Fibroblast of mammary gland (primary cell): ENCODE data around the gene PTRHD1.

Experiments used
- DNase-seq: peaks from one replicate; pipeline ENCODE4 v3.0.0-alpha.2; 2010; ENCODE audit warnings: low read depth
- H3K4me3 ChIP-seq: 2 replicates; pipeline ENCODE4 v1.5.1; 2011; ENCODE audit warnings: low read depth, mild to moderate bottlenecking, low read length, moderate library complexity; ENCODE audit not compliant: control insufficient read depth
- TF ChIP-seq, protein P1 (sequence below): conservative IDR thresholded peaks from 2 replicates; pipeline ENCODE4 v1.5.1; 2011; ENCODE audit warnings: low read depth, low read length, inconsistent platforms; ENCODE audit not compliant: control insufficient read depth, insufficient read depth

The PTRHD1 gene

DNA sequence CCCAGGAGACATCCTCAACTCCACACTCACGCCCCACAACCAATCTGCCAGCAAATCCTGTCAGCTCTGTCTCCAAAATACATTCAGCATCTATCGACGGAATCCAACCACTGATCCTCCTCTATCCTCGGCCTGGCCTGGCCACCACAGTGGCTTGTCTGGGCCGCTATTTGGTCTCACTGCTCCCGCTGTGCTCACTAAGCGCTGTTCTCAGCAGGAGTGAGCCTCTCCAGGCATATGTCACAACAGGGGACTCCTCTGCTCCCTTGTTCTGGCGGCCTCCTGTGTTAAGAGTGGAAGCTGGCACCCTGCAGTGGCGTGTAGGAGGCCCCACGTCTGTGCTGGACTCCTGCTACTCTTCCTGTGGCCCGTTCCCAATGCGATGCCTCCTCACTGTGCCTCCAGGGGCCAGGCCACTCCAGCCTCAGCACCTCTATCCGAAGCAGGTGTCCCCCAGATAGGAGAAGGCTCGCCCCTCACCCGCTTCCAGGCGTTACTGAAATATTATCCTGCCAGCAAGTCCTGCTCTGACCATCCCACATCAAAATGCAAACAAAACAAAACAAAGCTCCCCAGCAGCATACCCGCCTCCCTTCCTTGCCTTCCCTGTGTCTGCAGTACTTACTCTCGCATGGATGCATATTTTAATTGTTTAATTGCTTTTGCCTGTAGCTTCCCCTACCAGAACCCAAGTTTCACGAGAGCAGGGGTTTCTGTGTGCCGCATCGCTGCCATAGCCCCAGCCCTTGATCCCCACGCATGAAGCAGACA, 39.9 kb upstream of the PTRHD1 start:
- no peak for DNase-seq
- TF ChIP-seq, protein P1, sequence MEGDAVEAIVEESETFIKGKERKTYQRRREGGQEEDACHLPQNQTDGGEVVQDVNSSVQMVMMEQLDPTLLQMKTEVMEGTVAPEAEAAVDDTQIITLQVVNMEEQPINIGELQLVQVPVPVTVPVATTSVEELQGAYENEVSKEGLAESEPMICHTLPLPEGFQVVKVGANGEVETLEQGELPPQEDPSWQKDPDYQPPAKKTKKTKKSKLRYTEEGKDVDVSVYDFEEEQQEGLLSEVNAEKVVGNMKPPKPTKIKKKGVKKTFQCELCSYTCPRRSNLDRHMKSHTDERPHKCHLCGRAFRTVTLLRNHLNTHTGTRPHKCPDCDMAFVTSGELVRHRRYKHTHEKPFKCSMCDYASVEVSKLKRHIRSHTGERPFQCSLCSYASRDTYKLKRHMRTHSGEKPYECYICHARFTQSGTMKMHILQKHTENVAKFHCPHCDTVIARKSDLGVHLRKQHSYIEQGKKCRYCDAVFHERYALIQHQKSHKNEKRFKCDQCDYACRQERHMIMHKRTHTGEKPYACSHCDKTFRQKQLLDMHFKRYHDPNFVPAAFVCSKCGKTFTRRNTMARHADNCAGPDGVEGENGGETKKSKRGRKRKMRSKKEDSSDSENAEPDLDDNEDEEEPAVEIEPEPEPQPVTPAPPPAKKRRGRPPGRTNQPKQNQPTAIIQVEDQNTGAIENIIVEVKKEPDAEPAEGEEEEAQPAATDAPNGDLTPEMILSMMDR: no peak
- no peak overlapping the region for H3K4me3 ChIP-seq

DNA sequence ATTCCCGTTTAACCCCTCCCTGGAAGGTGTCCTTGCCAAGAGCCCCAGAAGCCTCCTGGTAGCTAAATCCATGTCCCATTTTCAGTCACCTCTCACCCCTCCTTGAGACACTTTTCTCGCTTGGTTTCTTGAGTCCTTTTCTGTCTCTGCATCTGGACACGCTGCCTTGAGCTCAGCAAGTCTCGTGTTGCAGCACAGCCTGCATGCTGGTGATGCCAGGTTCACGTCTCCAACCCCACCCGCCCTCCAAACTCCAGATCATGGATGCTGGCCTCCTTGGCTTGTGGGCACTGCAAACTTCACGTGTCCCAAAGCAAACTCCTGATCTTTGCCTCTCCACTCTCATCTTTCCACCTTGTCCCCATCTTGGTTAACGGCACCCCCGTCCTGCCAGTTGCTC, 39.3 kb upstream of the PTRHD1 start:
- no peak for DNase-seq
- TF ChIP-seq, protein P1: no peak
- no peak overlapping the region for H3K4me3 ChIP-seq

DNA sequence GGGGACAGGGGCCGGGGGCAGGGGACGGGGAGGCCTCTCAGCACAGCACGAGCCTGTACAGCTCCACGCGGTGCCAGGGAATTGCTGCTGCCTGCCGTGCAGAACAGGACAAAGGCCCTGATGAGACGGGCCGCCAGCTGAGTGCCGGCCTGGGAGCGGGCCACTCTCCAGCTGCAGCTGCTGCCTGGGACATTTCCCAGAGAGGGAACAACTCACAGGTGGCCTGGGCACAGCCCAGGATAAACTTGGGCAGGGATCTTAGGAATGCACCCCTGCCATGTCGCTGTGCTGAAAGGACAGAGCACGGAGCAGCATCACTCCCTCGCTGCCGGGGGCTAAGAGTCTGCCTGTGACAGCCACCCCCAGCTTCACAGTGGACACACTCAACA, 38.9 kb upstream of the PTRHD1 start:
- no peak for DNase-seq
- no peak overlapping the region for H3K4me3 ChIP-seq
- TF ChIP-seq, protein P1: no peak

DNA sequence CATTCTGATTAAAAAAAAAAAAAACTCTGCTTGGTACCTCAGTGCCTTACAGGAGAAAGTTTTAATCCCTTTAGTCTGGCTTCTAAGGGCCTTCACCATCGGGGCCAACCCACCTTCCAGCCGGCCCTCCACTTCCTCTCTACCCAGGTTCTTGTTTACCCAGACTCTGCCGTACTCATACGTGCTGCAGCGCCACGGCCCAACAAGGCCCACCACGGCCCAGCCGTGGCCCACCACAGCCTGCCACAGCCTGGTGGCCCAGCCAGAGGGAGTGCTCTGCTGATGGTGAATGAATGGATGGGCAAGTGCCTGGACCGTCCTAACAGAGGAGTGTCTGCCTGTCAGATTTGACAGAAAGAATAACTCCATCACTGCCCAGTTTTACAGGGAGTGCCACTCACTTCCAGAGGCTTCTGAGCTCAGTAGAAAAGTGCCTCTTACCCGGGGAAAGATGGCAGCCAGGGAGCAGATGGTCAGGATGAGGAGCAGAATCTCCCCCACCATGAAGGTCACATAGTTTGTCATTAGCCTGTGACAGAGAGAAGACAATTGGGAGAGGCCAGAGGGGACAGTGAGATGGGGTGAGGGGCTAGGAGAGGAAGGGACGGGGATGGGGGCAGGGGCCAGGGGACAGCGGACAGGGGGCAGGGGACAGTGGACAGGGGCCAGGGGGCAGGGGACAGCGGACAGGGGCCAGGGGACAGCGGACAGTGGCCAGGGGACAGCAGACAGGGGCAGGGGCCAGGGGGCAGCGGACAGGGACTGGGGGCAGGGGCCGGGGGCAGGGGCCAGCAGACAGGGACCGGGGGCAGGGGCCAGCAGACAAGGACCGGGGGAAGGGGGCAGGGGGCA, 38.3 kb upstream of the PTRHD1 start:
- no peak for DNase-seq
- TF ChIP-seq, protein P1: no peak
- H3K4me3 ChIP-seq: no peak overlapping the region

DNA sequence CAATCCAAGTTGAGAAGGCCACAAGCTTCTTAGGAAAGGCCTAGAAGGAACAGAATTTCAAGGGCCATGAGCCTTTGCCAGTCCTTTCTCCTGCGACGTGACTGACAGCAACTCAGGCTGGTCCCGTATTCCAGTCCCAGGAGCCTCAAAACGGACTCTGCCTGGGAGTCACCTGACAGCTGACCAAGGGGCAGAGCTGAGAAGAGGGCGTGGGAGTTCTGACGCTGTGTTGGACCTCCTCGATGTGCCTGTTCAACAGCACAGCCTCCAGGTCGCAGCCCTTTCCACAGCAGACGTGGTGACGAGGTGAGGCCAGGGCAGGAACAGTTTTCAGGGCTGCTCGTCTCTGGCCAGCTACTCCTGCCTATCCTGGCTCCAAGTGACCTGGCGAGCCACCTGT, 37.6 kb upstream of the PTRHD1 start:
- no peak overlapping the region for H3K4me3 ChIP-seq
- DNase-seq: no peak
- TF ChIP-seq, protein P1: no peak

DNA sequence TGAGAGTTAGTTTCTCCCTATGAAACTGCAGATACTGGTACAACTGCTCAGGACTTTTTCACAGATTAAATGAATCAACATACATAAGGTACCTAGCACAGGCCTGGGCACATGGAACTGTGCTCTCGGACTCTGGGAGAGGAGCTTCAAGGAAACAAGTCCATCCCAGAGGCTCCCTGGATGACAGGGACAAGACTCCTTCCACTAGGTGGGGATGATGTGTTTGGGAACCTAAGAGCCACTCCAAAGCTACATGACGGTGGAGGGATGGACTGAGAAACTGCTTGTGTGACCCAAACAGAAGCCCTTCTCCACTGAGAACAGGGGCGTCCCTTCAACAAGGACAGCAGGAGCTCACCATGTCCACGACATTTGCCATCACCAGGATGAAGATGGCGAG, 37.2 kb upstream of the PTRHD1 start:
- DNase-seq: peak; percentile 56
- H3K4me3 ChIP-seq: no peak overlapping the region
- TF ChIP-seq, protein P1: peak; percentile 28
